Activated CD8-positive, alpha-beta memory T cell treated with anti-CD3 and anti-CD28 coated beads for 48 hours (primary cell): ENCODE results near the gene ACBD6.

Experiments used
- DNase-seq, 3 experiments: peaks; one replicate each; pipeline ENCODE4 v3.0.0-alpha.2; 2020; ENCODE audit warnings: low read depth in 2 of 3, low spot score in 2 of 3

ACBD6 gene

GRCh38 chr1:180376253-180376652 lies 126.1 kb downstream of the ACBD6 start:
- DNase-seq = no peak

- DNase-seq = no peak
Observed at GRCh38 chr1:180372728-180373127, 129.6 kb downstream of the ACBD6 start.

- DNase-seq = no peak
Observed at GRCh38 chr1:180370597-180370996, 131.8 kb downstream of the ACBD6 start.

- no peak for DNase-seq
Observed at GRCh38 chr1:180370188-180370587, 132.2 kb downstream of the ACBD6 start.

- no peak for DNase-seq
Observed at GRCh38 chr1:180369061-180369460, 133.3 kb downstream of the ACBD6 start.

GRCh38 chr1:180366371-180367068 lies 135.9 kb downstream of the ACBD6 start:
- DNase-seq = no peak

- no peak for DNase-seq
Observed at GRCh38 chr1:180365039-180365438, 137.3 kb downstream of the ACBD6 start.

- no peak for DNase-seq
Observed at GRCh38 chr1:180363246-180363995, 139.0 kb downstream of the ACBD6 start.

- DNase-seq = no peak
Observed at GRCh38 chr1:180360333-180361075, 141.9 kb downstream of the ACBD6 start.

- no peak for DNase-seq
Observed at GRCh38 chr1:180358649-180359048, 143.7 kb downstream of the ACBD6 start.

- DNase-seq = no peak
Observed at GRCh38 chr1:180353945-180354344, 148.4 kb downstream of the ACBD6 start.

- no peak for DNase-seq
Observed at GRCh38 chr1:180352588-180352987, 149.8 kb downstream of the ACBD6 start.

- DNase-seq = no peak
Observed at GRCh38 chr1:180352021-180352420, 150.4 kb downstream of the ACBD6 start.

- no peak for DNase-seq
Observed at GRCh38 chr1:180345148-180345547, 157.2 kb downstream of the ACBD6 start.

GRCh38 chr1:180343921-180344769 lies 158.2 kb downstream of the ACBD6 start:
- DNase-seq = no peak

- no peak for DNase-seq
Observed at GRCh38 chr1:180327089-180327488, 175.3 kb downstream of the ACBD6 start.

- DNase-seq = no peak
Observed at GRCh38 chr1:180312926-180313325, 189.5 kb downstream of the ACBD6 start.

- DNase-seq = no peak
Observed at GRCh38 chr1:180311011-180311730, 191.2 kb downstream of the ACBD6 start.

GRCh38 chr1:180310095-180310494 lies 192.3 kb downstream of the ACBD6 start:
- DNase-seq = no peak

- no peak for DNase-seq
Observed at GRCh38 chr1:180309338-180309737, 193.0 kb downstream of the ACBD6 start.
